Type B pancreatic cell (in vitro differentiated cells): ENCODE data around the gene SLC16A9. TPM values are rescaled to one million over a fixed set of nuclear protein-coding genes. Genes with fewer than 3 reads are reported as not detected.
"Not testable (repeated sequence)": the region's sequence is repeated elsewhere in the genome, so short reads cannot be mapped to it uniquely, and the experiment has no call there.

ENCODE experiments used
- DNase-seq: peaks from one replicate; pipeline ENCODE4 v3.0.0; 2021; ENCODE audit warnings: mixed read lengths; ENCODE audit not compliant: unreplicated experiment; ENCODE audit errors: extremely low spot score
- H3K27ac Mint-ChIP-seq: 2 replicates; pipeline ENCODE4 v1.8.0; 2021; ENCODE audit warnings: mild to moderate bottlenecking, mixed read lengths
- H3K27me3 Mint-ChIP-seq: 2 replicates; pipeline ENCODE4 v1.8.0; 2021; ENCODE audit warnings: mixed read lengths
- H3K36me3 Mint-ChIP-seq: 2 replicates; pipeline ENCODE4 v1.8.0; 2021; ENCODE audit warnings: mixed read lengths
- H3K4me1 Mint-ChIP-seq: one replicate; pipeline ENCODE4 v1.8.0; 2021; ENCODE audit warnings: mixed read lengths; ENCODE audit not compliant: unreplicated experiment
- H3K4me3 Mint-ChIP-seq: 2 replicates; pipeline ENCODE4 v1.8.0; 2021; ENCODE audit warnings: mild to moderate bottlenecking, mixed read lengths
- H3K9me3 Mint-ChIP-seq: 2 replicates; pipeline ENCODE4 v1.8.0; 2021; ENCODE audit warnings: mixed read lengths
- total RNA-seq: library from RNA; stranded (reverse); gene quantifications from 2 replicates; pipeline ENCODE4 v1.2.1, GENCODE V29; 2021; ENCODE audit warnings: low replicate concordance
- TF ChIP-seq, protein P1 (sequence below): fragments of 200-600 bp; sonication (generic); conservative IDR thresholded peaks from 2 replicates; pipeline ENCODE4 v1.5.0; 2021; ENCODE audit warnings: antibody characterized with exemption, mild to moderate bottlenecking

SLC16A9 gene
- total RNA-seq, 1 donor from 2014 or later, result 18.2 TPM

DNA sequence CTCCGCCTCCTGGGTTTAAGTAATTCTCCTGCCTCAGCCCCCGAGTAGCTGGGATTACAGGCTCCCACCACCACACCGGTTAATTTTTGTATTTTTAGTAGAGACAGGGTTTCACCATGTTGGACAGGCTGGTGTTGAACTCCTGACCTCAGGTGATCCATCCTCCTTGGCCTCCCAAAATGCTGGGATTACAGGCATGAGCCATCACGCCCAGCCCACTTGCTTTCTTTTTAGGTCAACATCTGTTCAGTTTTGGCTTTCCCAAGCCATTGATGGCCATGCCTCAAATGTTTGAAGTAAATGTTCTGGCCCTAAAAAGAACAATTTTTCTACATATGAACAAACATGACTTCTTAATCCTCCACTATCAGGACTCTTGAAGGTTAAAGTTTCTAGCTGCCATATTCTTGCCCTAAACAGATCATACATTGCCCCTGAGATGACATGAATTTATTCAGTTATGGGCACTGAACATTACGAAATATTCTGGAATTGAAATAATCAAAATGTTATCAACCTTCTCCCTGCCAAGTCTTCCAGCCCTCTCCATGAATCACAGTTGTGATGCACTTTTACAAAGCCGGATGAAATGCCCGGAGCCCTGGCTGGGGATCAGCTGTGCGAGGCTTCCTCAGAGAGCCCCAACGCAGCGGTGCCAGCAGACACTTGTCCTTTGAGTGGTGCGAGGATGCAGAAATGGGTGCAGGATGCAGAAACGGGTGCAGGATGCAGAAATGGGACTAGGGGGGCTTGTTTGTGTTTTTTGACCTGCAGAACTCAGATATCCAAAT is 40.7 kb upstream of the SLC16A9 start:
- no peak for DNase-seq
- H3K27ac Mint-ChIP-seq, result no peak overlapping the region
- TF ChIP-seq, protein P1, sequence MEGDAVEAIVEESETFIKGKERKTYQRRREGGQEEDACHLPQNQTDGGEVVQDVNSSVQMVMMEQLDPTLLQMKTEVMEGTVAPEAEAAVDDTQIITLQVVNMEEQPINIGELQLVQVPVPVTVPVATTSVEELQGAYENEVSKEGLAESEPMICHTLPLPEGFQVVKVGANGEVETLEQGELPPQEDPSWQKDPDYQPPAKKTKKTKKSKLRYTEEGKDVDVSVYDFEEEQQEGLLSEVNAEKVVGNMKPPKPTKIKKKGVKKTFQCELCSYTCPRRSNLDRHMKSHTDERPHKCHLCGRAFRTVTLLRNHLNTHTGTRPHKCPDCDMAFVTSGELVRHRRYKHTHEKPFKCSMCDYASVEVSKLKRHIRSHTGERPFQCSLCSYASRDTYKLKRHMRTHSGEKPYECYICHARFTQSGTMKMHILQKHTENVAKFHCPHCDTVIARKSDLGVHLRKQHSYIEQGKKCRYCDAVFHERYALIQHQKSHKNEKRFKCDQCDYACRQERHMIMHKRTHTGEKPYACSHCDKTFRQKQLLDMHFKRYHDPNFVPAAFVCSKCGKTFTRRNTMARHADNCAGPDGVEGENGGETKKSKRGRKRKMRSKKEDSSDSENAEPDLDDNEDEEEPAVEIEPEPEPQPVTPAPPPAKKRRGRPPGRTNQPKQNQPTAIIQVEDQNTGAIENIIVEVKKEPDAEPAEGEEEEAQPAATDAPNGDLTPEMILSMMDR, result no peak
- H3K4me1 Mint-ChIP-seq, result peaks cover 6% of the 10 kb centered on the region
- H3K4me3 Mint-ChIP-seq, result no peak overlapping the region
- H3K36me3 Mint-ChIP-seq, result no peaks in the 10 kb centered on the region
- H3K27me3 Mint-ChIP-seq, result no peaks in the 10 kb centered on the region
- H3K9me3 Mint-ChIP-seq, result no peaks in the 10 kb centered on the region

DNA sequence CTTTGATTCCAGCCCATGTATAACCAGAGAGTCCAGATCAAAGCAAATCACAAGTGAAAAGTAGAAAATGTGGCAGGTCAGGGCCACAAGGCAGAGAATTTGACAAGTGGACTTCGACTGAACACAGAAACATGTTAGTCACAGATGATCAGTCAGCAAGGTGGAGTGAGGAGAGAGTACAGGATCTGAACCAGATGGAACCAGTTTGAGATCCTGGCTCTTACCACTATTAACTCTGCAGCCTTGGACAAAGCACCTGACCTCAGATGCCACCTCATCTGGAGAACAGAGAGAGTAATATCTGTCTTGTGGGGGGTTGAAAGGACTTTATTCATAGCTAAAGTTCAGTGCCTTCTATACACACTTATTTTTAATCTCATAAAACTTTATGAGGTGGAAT is 39.2 kb upstream of the SLC16A9 start:
- Mint-ChIP-seq H3K4me3 (no peak overlapping the region), H3K9me3 (no peaks in the 10 kb centered on the region), H3K27ac (peak overlapping the region; percentile 12), H3K27me3 (no peaks in the 10 kb centered on the region), H3K36me3 (no peaks in the 10 kb centered on the region), H3K4me1 (peaks cover 6% of the 10 kb centered on the region)
- DNase-seq, result no peak
- TF ChIP-seq, protein P1, result no peak

DNA sequence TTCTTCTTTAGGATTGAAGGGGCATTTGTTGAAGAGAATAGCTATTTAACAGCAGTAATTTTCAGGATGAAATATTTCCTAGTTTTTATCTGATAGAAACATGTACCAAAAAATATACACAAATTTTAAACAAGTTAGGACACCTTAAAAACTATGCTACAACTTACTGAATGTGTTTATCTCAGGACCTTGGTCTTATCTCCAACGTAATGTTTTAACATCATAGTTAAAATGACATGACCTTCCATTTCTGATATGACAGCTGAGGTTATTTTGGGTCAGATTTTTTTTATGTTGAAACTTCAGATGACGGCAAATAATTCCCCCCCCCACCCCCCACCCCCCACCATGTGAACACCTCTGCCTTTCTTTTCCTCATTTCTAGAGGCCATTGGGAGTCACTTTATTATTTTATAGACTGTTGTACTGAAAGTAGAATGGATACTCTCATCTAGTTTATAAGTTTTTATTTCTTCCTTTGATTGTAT is 35.6 kb upstream of the SLC16A9 start:
- no peak overlapping the region for H3K27ac Mint-ChIP-seq
- TF ChIP-seq, protein P1, result no peak
- no peak overlapping the region for H3K4me3 Mint-ChIP-seq
- H3K9me3 Mint-ChIP-seq, result no peaks in the 10 kb centered on the region
- H3K4me1 Mint-ChIP-seq, result no peaks in the 10 kb centered on the region
- DNase-seq, result no peak
- H3K36me3 Mint-ChIP-seq, result no peaks in the 10 kb centered on the region
- H3K27me3 Mint-ChIP-seq, result no peaks in the 10 kb centered on the region

DNA sequence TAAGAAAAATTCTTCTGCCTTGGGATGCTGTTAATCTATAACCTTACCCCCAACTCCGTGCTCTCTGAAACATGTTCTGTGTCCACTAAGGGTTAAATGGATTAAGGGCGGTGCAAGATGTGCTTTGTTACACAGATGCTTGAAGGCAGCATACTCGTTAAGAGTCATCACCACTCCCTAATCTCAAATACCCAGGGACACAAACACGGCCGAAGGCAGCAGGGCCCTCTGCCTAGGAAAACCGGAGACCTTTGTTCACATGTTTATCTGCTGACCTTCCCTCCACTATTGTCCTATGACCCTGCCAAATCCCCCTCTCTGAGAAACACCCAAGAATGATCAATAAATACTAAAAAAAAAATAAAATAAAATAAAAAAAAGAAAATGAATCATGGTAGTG is 35.1 kb upstream of the SLC16A9 start:
- H3K27me3 Mint-ChIP-seq, H3K4me3 Mint-ChIP-seq, H3K9me3 Mint-ChIP-seq, H3K4me1 Mint-ChIP-seq, DNase-seq, H3K27ac Mint-ChIP-seq, H3K36me3 Mint-ChIP-seq: not testable (repeated sequence)

DNA sequence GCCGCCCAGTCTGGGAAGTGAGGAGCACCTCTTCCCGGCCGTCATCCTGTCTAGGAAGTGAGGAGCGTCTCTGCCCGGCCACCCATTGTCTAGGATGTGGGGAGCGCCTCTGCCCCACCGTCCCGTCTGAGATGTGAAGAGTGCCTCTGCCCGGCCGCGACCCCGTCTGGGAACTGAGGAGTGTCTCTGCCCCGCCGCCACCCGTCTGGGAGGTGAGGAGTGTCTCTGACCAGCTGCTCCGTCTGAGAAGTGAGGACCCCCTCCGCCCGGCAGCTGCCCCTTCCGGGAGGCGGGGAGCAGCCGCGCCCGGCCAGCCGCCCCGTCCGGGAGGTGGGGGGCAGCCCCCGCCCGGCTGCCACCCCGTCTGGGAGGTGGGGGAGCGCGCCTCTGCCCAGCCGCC is 34.5 kb upstream of the SLC16A9 start:
- not testable (repeated sequence) for H3K9me3 Mint-ChIP-seq, H3K36me3 Mint-ChIP-seq, H3K4me3 Mint-ChIP-seq, DNase-seq, H3K27me3 Mint-ChIP-seq, H3K27ac Mint-ChIP-seq, H3K4me1 Mint-ChIP-seq

DNA sequence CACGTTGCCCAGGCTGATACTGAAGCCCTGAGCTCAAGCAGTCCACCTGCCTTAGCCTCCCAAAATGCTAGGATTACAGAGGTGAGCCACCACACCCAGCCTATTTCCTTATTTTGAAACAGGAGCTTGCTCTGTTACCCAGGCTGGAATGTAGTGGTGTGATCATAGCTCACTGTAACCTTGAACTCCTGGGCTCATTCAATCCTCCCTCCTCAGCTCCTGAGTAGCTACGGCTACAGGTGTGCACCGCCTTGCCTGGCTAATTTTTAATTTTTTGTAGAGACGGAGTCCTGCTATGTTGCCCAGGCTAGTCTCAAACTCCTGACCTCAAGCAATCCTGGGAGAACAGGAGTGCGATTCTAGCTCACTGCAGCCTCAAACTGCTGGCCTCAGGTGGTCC is 31.9 kb upstream of the SLC16A9 start:
- TF ChIP-seq, protein P1, result no peak
- Mint-ChIP-seq H3K36me3 (no peaks in the 10 kb centered on the region), H3K27ac (no peak overlapping the region), H3K4me1 (peaks cover 11% of the 10 kb centered on the region), H3K27me3 (no peaks in the 10 kb centered on the region), H3K4me3 (no peak overlapping the region), H3K9me3 (no peaks in the 10 kb centered on the region)
- no peak for DNase-seq
